HG03280 (cell line): ENCODE results near the gene TRPM4.
"Not testable (repeated sequence)": the region's sequence is repeated elsewhere in the genome, so short reads cannot be mapped to it uniquely, and the experiment has no call there.

Experiments used
- ATAC-seq: cut with Tn5 transposase; IDR thresholded peaks from one replicate; pipeline ENCODE4 v1.9.1; 2021; ENCODE audit warnings: mild to moderate bottlenecking, moderate library complexity; ENCODE audit not compliant: unreplicated experiment

Gene TRPM4

GRCh38 chr19:49126575-49126974 is 31.0 kb upstream of the TRPM4 start:
- no peak for ATAC-seq

- ATAC-seq, result not testable (repeated sequence)
Measured at GRCh38 chr19:49127225-49127624, 30.4 kb upstream of the TRPM4 start.

GRCh38 chr19:49127674-49128544 is 29.7 kb upstream of the TRPM4 start:
- ATAC-seq, result peak; percentile 91

GRCh38 chr19:49128545-49129237 is 28.9 kb upstream of the TRPM4 start:
- ATAC-seq, result no peak

GRCh38 chr19:49129238-49129583 is 28.4 kb upstream of the TRPM4 start:
- ATAC-seq, result no peak

GRCh38 chr19:49130325-49130724 is 27.3 kb upstream of the TRPM4 start:
- ATAC-seq, result no peak

GRCh38 chr19:49132974-49133609 is 24.5 kb upstream of the TRPM4 start:
- no peak for ATAC-seq

- no peak for ATAC-seq
Measured at GRCh38 chr19:49133621-49134454, 23.8 kb upstream of the TRPM4 start.

- ATAC-seq, result no peak
Measured at GRCh38 chr19:49135686-49136085, 21.9 kb upstream of the TRPM4 start.

GRCh38 chr19:49136771-49137171 is 20.8 kb upstream of the TRPM4 start:
- no peak for ATAC-seq

- ATAC-seq, result no peak
Measured at GRCh38 chr19:49140951-49141350, 16.6 kb upstream of the TRPM4 start.

- no peak for ATAC-seq
Measured at GRCh38 chr19:49141352-49141751, 16.2 kb upstream of the TRPM4 start.

- no peak for ATAC-seq
Measured at GRCh38 chr19:49142866-49143335, 14.7 kb upstream of the TRPM4 start.

- no peak for ATAC-seq
Measured at GRCh38 chr19:49145573-49146407, 11.8 kb upstream of the TRPM4 start.

GRCh38 chr19:49146408-49146770 is 11.2 kb upstream of the TRPM4 start:
- not testable (repeated sequence) for ATAC-seq

GRCh38 chr19:49148044-49148682 is 9.4 kb upstream of the TRPM4 start:
- ATAC-seq, result no peak

GRCh38 chr19:49148784-49149651 is 8.6 kb upstream of the TRPM4 start:
- no peak for ATAC-seq

- ATAC-seq, result no peak
Measured at GRCh38 chr19:49149652-49150105, 7.9 kb upstream of the TRPM4 start.
